Natural killer cell (primary cell): Measurements from ENCODE around the gene MTPN. TPM values are rescaled to one million over a fixed set of nuclear protein-coding genes. Genes with fewer than 3 reads are reported as not detected.

Experiments used
- ATAC-seq, 3 donors: fragments of 150-1000 bp in 2 of 3; fragments of 200-7000 bp in 1 of 3; cut with Tn5 transposase; 1 replicate in 1 of 3; 2 replicates in 2 of 3; pipeline ENCODE4 v1.10.0; 2021; ENCODE audit warnings: mild to moderate bottlenecking in 2 of 3, moderate library complexity in 2 of 3
- DNase-seq, 2 donors: peaks; one replicate each; pipeline versions ENCODE4 v3.0.0 to v3.0.0-alpha.2; 2013 to 2021; ENCODE audit warnings: mixed read lengths in 1 of 2
- H3K27ac ChIP-seq: one replicate; pipeline ENCODE4 v1.5.1; 2013; ENCODE audit warnings: mild to moderate bottlenecking, low read length
- H3K27me3 ChIP-seq: one replicate; pipeline ENCODE4 v1.6.1; 2013; ENCODE audit warnings: low read length; ENCODE audit not compliant: control insufficient read depth, insufficient read depth
- H3K36me3 ChIP-seq: one replicate; pipeline ENCODE4 v1.6.1; 2013; ENCODE audit warnings: low read length; ENCODE audit not compliant: control insufficient read depth, insufficient read depth
- H3K4me1 ChIP-seq: one replicate; pipeline ENCODE4 v1.6.1; 2013; ENCODE audit warnings: low read length; ENCODE audit not compliant: control insufficient read depth, insufficient read depth
- H3K4me3 ChIP-seq: one replicate; pipeline ENCODE4 v1.5.1; 2013; ENCODE audit warnings: low read length
- H3K9me3 ChIP-seq: one replicate; pipeline ENCODE4 v1.6.1; 2013; ENCODE audit warnings: low read length; ENCODE audit not compliant: control insufficient read depth, insufficient read depth
- H3K27ac Mint-ChIP-seq, 2 donors: one replicate each; pipeline ENCODE4 v1.8.0; 2022; ENCODE audit warnings: mild to moderate bottlenecking in 2 of 2, mixed read lengths in 2 of 2, moderate library complexity in 1 of 2
- H3K27me3 Mint-ChIP-seq, 2 donors: one replicate each; pipeline ENCODE4 v1.8.0; 2022; ENCODE audit warnings: low read depth in 2 of 2, mixed read lengths in 2 of 2
- H3K36me3 Mint-ChIP-seq: one replicate; pipeline ENCODE4 v1.8.0; 2022; ENCODE audit warnings: mixed read lengths
- H3K4me1 Mint-ChIP-seq, 2 donors: one replicate each; pipeline ENCODE4 v1.8.0; 2022; ENCODE audit warnings: mixed read lengths in 2 of 2
- H3K4me3 Mint-ChIP-seq: one replicate; pipeline ENCODE4 v1.8.0; 2022; ENCODE audit warnings: mild to moderate bottlenecking, moderate library complexity, mixed read lengths
- H3K9me3 Mint-ChIP-seq, 2 donors: one replicate each; pipeline ENCODE4 v1.8.0; 2022; ENCODE audit warnings: mixed read lengths in 2 of 2
- CTCF ChIP-seq: fragments of 200-600 bp; IDR thresholded peaks from one replicate; pipeline ENCODE4 v1.8.0; 2022; ENCODE audit warnings: antibody characterized with exemption
- WGBS: methylation state at CpG from one replicate; pipeline ENCODE4 v1.1.7; 2013; ENCODE audit warnings: missing lambda C conversion rate; ENCODE audit not compliant: insufficient coverage; 5-methylcytosine and 5-hydroxymethylcytosine counted together
- intact Hi-C: fragments of 100-400 bp; cut with micrococcal nuclease; formaldehyde crosslinking; loops from one replicate; pipeline ENCODE4 v1.14.2; 2022
- total RNA-seq, 4 donors: library from RNA; stranded (reverse); fragments of 120-200 nt in 1 of 4; gene quantifications; one replicate each; pipeline versions ENCODE4 v1.2.3 to v1.2.4, GENCODE V29; 2013 to 2022

Gene MTPN
- total RNA-seq, 3 donors from 2014 or later (not counting 1 experiment from before 2014, with no cell fraction given): 161 to 170 (median 165) TPM

GRCh38 chr7:135975166-135975565 is 2.0 kb downstream of the MTPN start:
- Histone ChIP-seq H3K4me3 (peak overlapping the region; percentile 93), H3K4me1 (peaks cover 30% of the 10 kb centered on the region), H3K27ac (no peak overlapping the region), H3K27me3 (no peaks in the 10 kb centered on the region), H3K9me3 (no peaks in the 10 kb centered on the region), H3K36me3 (peaks cover 9% of the 10 kb centered on the region)
- no peaks in the 10 kb centered on the region for H3K9me3 Mint-ChIP-seq
- TF ChIP-seq CTCF: no peak
- H3K36me3 Mint-ChIP-seq: no peaks in the 10 kb centered on the region
- H3K27ac Mint-ChIP-seq: peak overlapping the region; percentile 91 to 93
- H3K27me3 Mint-ChIP-seq: no peaks in the 10 kb centered on the region
- ATAC-seq (no peak), DNase-seq (no peak)
- peak overlapping the region; percentile 95 for H3K4me3 Mint-ChIP-seq
- intact Hi-C loops: no loop called here
- WGBS: 50% methylated on average over 1 of the region's 2 CpGs
- peaks cover 77 to 79% of the 10 kb centered on the region in 2 donors for H3K4me1 Mint-ChIP-seq

- DNase-seq (no peak), ATAC-seq (no peak)
- no peaks in the 10 kb centered on the region for H3K27me3 Mint-ChIP-seq
- no peak for TF ChIP-seq CTCF
- intact Hi-C loops: loop anchor here (5.0 kb wide), 1 partner anchor 37 kb away; no protein-coding TSS in a partner anchor
- H3K9me3 ChIP-seq: no peaks in the 10 kb centered on the region
- no peaks in the 10 kb centered on the region for H3K9me3 Mint-ChIP-seq
- H3K27ac ChIP-seq: peak overlapping the region; percentile 58
- H3K4me1 ChIP-seq: peaks cover 25% of the 10 kb centered on the region
- H3K4me1 Mint-ChIP-seq: peaks cover 77 to 79% of the 10 kb centered on the region in 2 donors
- WGBS: no CpG with 5 or more reads among the region's 1 CpG
- peaks cover 11% of the 10 kb centered on the region for H3K36me3 ChIP-seq
- H3K27me3 ChIP-seq: no peaks in the 10 kb centered on the region
- H3K4me3 Mint-ChIP-seq: peak overlapping the region; percentile 75
- H3K27ac Mint-ChIP-seq: peak overlapping the region; percentile 91 to 93
- peak overlapping the region; percentile 1 for H3K4me3 ChIP-seq
- H3K36me3 Mint-ChIP-seq: no peaks in the 10 kb centered on the region
Measured at GRCh38 chr7:135974667-135975066, 2.5 kb downstream of the MTPN start.

- peaks cover 83 to 86% of the 10 kb centered on the region in 2 donors for H3K4me1 Mint-ChIP-seq
- H3K4me1 ChIP-seq: peaks cover 10% of the 10 kb centered on the region
- no peak for TF ChIP-seq CTCF
- peak overlapping the region; percentile 18 for H3K4me3 Mint-ChIP-seq
- H3K27me3 ChIP-seq: no peaks in the 10 kb centered on the region
- intact Hi-C loops: loop anchor here (5.0 kb wide), 1 partner anchor 34 kb away; no protein-coding TSS in a partner anchor
- H3K9me3 ChIP-seq: no peaks in the 10 kb centered on the region
- no peak for ATAC-seq
- peaks cover 17% of the 10 kb centered on the region for H3K36me3 ChIP-seq
- H3K27ac Mint-ChIP-seq: peak overlapping the region; percentile 20 to 76
- H3K36me3 Mint-ChIP-seq: no peaks in the 10 kb centered on the region
- no peak overlapping the region for H3K4me3 ChIP-seq
- no peak for DNase-seq
- peak overlapping the region; percentile 49 for H3K27ac ChIP-seq
- no peaks in the 10 kb centered on the region for H3K27me3 Mint-ChIP-seq
- no peaks in the 10 kb centered on the region for H3K9me3 Mint-ChIP-seq
Measured at GRCh38 chr7:135971366-135971725, 5.8 kb downstream of the MTPN start.
